HS-27A (cell line): Measurements from ENCODE around the gene OR2J2.
"Not testable (repeated sequence)": the region's sequence is repeated elsewhere in the genome, so short reads cannot be mapped to it uniquely, and the experiment has no call there.

Source experiments
- DNase-seq: peaks from one replicate; pipeline ENCODE4 v3.0.0-alpha.2; 2012; ENCODE audit warnings: low read depth, missing footprints

Gene OR2J2

GRCh38 chr6:29170607-29171006 is at the start of gene OR2J2:
TSS of gene OR2J2 (plus strand) at chr6:29170907. CDS start at chr6:29173636, 2,729 bp downstream.
- DNase-seq = not testable (repeated sequence)

- DNase-seq = no peak
Observed at GRCh38 chr6:29129326-29130012, 41.2 kb upstream of the OR2J2 start.

- DNase-seq = no peak
Observed at GRCh38 chr6:29130644-29131043, 40.1 kb upstream of the OR2J2 start.

GRCh38 chr6:29131691-29132090 is 39.0 kb upstream of the OR2J2 start:
- DNase-seq = no peak

GRCh38 chr6:29137724-29138123 is 33.0 kb upstream of the OR2J2 start:
- DNase-seq = no peak

- no peak for DNase-seq
Observed at GRCh38 chr6:29141606-29142005, 29.1 kb upstream of the OR2J2 start.

GRCh38 chr6:29142309-29142708 is 28.4 kb upstream of the OR2J2 start:
- DNase-seq = peak; percentile 70

GRCh38 chr6:29146179-29146578 is 24.5 kb upstream of the OR2J2 start:
- no peak for DNase-seq

- DNase-seq = no peak
Observed at GRCh38 chr6:29147074-29147473, 23.6 kb upstream of the OR2J2 start.

GRCh38 chr6:29149444-29149843 is 21.3 kb upstream of the OR2J2 start:
- DNase-seq = not testable (repeated sequence)

- DNase-seq = no peak
Observed at GRCh38 chr6:29153083-29153482, 17.6 kb upstream of the OR2J2 start.

GRCh38 chr6:29155182-29155581 is 15.5 kb upstream of the OR2J2 start:
- DNase-seq = not testable (repeated sequence)

GRCh38 chr6:29159922-29160321 is 10.8 kb upstream of the OR2J2 start:
- DNase-seq = not testable (repeated sequence)

- not testable (repeated sequence) for DNase-seq
Observed at GRCh38 chr6:29165571-29165970, 5.1 kb upstream of the OR2J2 start.

- no peak for DNase-seq
Observed at GRCh38 chr6:29171736-29172135, 1.0 kb downstream of the OR2J2 start.

- DNase-seq = no peak
Observed at GRCh38 chr6:29183594-29183993, 12.9 kb downstream of the OR2J2 start.

- not testable (repeated sequence) for DNase-seq
Observed at GRCh38 chr6:29188659-29189058, 18.0 kb downstream of the OR2J2 start.

- DNase-seq = no peak
Observed at GRCh38 chr6:29200767-29201662, 30.3 kb downstream of the OR2J2 start.

- no peak for DNase-seq
Observed at GRCh38 chr6:29201966-29202365, 31.3 kb downstream of the OR2J2 start.

- DNase-seq = no peak
Observed at GRCh38 chr6:29211488-29211887, 40.8 kb downstream of the OR2J2 start.

- no peak for DNase-seq
Observed at GRCh38 chr6:29216528-29216927, 45.8 kb downstream of the OR2J2 start.

GRCh38 chr6:29217242-29217641 is 46.5 kb downstream of the OR2J2 start:
- not testable (repeated sequence) for DNase-seq

- DNase-seq = not testable (repeated sequence)
Observed at GRCh38 chr6:29218056-29218455, 47.3 kb downstream of the OR2J2 start.
